Kidney capillary endothelial cell (primary cell): Measurements from ENCODE around the gene COQ8A.
A peak's percentile ranks its signal among the peaks of the same experiment; 100 is the strongest.

Experiments
- DNase-seq: peaks from one replicate; pipeline ENCODE4 v3.0.0-alpha.2; 2018; ENCODE audit warnings: low spot score

COQ8A gene

DNA sequence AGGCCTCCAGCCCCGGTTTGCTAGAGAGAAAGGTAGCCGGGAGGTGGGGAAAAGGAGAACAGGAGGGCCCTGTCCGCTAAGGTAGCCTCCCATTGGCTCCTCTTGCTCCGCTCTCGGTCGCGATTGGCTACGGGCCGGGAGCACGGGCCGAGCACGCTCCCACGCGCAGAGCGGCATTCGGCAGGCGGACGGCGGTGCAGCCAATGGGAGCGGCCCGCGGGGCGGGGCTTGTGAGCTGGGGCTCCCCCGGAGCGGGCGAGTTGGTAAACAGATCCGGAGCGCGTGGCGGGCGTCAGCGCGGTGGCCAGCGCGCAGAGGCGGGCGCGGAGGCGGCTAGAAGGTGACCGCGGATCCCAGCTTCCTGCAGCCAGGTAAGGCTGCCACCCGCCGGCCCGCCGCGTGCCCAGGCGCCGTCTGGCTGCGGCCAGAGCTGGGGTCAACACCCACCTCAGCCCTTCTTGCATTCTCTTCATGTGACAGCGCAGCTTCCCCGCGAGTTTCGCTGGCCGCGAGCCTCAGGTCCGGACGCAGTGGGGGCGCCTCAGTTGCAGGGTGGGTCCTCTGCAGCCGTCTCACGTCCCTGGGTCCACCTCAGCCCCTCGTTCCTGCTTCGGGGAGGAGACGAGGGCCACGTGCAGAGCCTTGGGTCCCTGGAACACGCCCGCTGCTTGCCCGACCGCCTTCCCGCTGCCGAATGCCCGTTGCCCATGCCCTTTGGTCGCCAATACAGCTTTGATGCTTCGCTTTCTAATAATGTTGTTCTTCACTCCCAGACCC lies at the start of gene COQ8A:
TSS of gene COQ8A (plus strand) at position 266 of the 777 bp plus-strand sequence. CDS start 21,092 bp downstream, outside the sequence.
- DNase-seq: peak; percentile 98

DNA sequence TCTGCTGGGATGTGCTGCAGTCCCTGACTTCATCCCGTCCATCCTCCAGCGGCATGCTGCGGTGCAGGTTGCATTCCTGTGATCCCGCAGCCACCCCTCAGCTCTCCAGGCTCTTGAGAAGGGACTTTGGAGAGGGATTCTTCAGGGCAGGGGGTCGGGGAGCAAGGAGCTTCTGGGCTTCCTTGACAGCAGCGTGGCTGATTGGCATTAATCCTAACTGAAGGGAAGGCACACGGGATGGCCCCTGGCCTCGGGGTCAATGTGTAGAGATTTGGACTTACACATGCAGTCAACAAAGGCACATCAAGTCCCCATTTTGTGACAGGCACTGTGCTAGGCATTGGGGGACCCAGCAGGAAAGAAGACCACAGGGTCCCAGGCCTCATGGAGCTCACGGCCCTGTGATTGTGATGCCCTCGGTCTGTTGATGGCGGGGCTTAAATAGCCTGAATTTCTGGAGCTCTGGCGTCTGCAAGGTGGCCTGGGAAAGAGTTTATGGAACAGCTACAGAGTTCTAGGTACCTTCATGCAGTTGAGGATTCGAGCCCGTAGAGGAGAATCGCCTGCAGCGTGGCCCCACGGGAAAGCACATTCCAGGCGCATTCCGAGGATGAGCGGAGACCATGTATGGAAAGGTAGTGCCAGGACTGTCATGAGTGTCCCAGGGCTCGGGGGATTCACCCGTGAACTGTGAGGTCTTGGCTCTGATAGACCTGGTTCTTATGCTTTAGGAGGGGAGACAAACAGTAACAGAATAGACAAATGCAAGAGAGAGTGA lies 49.6 kb upstream of the COQ8A start:
- no peak for DNase-seq

DNA sequence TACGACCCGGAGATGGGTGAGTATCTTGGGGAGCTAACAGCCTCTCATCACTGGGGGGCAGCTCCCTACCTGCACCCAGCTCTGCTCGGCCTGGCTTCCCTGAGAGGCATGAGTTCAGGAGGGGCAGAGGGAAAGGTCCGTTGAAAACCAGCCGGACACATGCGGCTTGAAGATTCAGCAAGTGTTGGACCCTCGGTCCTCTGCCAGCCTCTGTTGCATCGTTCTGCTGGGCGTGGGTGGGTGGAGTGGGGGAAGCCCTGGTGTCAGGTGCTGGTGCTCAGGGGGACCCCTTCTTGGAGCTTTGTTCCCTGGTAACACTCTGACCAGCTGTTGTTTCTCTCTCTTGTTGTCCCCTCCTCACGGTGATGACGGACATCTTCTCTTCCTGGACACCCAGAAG lies 48.7 kb upstream of the COQ8A start:
- no peak for DNase-seq

- DNase-seq: peak; percentile 87
Observed at GRCh38 chr1:226891846-226892523, 48.1 kb upstream of the COQ8A start.

DNA sequence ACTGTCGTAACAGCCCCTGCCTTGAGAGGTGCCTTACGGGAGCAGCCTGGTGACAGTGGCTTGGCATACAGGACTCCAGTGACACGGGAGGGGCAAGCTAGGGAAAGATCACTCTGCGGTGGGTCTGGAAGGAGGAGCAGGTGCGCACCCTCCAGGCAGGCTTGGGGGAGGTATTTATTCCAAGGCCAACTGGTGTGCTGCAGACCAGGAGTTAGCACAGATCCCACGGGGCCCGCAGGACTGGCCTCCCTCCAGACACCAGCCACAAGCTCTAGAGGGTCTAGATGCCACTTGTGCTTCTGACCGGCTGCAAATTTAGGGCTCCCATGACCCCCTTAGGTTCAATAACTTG lies 47.6 kb upstream of the COQ8A start:
- DNase-seq: no peak

DNA sequence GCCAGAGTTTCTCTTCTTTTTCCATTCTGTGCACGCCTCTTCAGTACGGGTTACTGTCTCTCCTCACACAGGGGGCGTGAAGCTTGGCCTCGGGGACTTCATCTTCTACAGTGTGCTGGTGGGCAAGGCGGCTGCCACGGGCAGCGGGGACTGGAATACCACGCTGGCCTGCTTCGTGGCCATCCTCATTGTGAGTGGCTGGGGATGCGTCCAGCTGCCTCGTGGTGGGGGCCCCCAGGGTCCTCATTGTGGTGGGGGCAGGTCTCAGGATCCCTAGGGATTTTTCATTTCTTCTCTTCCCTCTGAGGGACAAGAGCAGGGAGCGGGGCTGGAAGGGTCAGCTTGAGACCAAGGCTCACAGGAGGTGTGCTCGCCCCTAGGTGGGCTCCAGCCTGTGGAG lies 46.2 kb upstream of the COQ8A start:
- no peak for DNase-seq

DNA sequence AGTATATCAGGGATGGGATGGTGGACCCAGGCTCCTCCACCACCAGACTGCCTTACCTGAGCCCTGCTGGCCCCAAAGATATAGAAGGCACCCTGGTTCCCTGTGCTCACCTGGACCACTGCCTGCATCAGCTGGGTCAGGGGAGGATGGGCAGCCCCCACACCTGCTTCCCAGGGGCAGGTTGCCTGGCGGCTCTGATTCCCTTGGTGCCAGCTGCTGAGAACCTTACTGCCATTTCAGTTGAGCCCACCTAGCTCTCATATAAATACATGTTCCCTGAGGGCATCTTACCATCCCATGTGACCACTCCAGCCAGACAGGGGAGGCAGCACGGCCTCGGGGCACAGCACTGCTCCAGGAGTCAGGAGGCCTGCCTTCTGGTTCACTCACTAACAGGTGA lies 45.3 kb upstream of the COQ8A start:
- no peak for DNase-seq

DNA sequence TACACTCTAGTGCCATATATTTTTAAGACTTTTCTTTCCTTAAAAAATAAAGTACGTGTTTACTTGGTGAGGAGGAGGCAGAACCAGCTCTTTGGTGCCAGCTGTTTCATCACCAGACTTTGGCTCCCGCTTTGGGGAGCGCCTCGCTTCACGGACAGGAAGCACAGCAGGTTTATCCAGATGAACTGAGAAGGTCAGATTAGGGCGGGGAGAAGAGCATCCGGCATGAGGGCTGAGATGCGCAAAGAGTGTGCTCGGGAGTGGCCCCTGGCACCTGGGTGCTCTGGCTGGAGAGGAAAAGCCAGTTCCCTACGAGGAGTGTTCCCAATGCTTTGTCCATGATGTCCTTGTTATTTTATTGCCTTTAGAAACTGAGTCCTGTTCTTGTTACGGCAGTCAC lies 44.5 kb upstream of the COQ8A start:
- DNase-seq: no peak

GRCh38 chr1:226898246-226898645 lies 41.8 kb upstream of the COQ8A start:
- no peak for DNase-seq

- DNase-seq: no peak
Observed at GRCh38 chr1:226901421-226901820, 38.7 kb upstream of the COQ8A start.

DNA sequence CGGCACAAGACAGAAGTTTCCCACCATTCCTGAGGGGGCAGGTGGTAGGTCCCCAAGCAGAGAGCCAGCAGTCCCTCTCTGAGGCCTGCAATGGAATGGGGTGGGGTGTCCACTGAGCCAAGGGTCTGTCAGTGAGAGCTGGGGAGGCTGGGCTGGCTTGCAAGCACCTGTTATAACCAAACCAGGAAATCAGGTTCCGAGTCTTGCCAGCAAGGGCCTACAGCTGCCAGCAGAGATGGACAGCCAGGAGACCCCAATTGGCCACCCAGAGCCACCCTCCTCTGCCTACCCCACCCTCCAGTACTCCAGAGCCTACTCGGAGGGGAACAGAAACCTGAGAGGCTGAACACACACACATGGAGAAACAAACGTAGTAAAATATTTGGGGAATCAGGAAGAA lies 37.5 kb upstream of the COQ8A start:
- no peak for DNase-seq

DNA sequence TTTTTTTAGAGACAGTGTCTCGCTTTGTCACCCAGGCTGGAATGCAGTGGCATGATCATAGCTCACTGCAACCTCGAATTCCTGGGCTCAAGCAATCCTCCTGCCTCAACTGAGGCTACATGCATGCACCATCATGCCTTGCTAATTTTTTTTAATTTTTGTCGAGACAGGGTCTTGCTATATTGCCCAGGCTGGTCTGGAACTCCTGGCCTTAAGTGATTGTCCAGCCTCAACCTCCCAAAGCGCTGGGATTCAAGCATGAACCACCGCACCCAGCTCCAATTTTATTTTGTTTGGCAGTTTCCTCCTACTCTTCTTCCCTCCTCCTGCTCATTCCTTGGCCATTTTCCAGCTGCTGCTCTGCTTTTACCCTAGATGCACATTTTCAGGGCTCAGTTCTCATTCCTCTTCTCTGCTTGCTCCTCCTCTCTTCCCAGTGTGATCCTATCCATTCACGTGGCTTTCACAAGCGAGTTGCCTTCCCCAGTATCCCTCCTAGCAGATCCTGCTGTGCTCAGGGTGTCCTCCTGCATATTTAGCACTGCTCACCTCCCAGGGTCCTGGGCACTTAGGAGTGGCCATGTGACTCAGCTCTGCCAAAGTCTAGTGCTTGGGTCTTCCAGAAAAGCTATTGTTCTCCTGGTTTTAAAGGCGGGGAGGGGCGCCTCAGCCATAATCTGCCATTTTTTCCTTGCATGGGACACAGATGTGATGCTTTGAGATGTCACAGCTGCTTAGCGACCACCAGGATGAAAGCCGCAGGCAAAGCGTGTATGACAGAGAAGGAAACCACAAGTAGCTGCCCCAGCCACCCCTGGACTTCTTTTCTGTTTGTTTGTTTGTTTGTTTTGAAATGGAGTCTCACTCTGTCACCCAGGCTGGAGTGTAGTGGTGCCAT lies 36.0 kb upstream of the COQ8A start:
- no peak for DNase-seq

- no peak for DNase-seq
Observed at GRCh38 chr1:226904772-226905171, 35.3 kb upstream of the COQ8A start.

DNA sequence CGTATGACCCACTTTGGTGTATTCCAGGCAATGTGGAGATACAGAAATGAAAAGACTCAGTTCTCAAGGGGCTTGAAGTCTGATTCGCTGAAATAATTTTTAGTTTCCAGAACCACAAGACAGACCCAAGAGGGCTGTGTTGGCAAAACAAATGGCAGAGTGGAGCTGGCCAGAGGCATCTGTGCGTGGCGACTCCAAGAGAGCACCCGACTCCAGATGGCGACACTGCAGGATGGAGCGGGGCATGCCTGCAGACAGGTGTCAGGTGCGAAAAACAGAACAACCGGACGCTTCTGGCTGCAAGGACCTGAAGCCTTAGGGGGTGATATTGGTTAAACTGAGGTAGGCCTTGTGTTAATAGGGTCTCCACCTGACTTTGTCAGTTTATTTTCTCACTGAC lies 31.7 kb upstream of the COQ8A start:
- no peak for DNase-seq

- no peak for DNase-seq
Observed at GRCh38 chr1:226908913-226909312, 31.2 kb upstream of the COQ8A start.

DNA sequence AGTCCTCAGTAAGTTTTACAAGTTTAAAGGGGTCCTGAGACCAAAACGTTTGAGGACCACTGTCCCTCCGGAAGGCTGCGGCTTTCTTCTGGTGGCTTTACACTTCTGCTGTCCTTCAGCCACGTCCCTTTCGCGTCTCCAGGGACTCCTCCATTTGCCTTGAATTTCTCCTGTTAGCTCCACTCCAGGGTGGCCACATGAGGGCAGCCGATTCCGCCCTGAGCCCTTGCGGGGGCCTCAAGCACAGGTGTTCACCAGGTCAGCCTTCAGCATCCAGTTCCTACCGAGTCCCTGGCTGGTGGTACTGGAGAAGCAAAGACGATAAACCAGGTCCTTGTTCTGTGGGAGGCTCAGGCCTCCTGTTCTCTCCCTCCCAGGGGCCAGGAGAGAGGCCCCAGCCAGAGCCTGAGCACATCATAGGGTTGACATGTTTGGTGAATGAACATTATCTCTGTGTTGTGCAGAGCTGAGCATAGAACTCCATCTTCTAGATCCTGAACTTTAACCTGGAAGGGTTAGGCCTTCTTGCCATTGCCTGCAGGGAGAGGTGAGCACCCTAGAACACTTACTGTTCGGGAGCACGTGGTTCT lies 27.4 kb upstream of the COQ8A start:
- DNase-seq: no peak

- DNase-seq: no peak
Observed at GRCh38 chr1:226915672-226915995, 24.5 kb upstream of the COQ8A start.

- no peak for DNase-seq
Observed at GRCh38 chr1:226916497-226916896, 23.6 kb upstream of the COQ8A start.

DNA sequence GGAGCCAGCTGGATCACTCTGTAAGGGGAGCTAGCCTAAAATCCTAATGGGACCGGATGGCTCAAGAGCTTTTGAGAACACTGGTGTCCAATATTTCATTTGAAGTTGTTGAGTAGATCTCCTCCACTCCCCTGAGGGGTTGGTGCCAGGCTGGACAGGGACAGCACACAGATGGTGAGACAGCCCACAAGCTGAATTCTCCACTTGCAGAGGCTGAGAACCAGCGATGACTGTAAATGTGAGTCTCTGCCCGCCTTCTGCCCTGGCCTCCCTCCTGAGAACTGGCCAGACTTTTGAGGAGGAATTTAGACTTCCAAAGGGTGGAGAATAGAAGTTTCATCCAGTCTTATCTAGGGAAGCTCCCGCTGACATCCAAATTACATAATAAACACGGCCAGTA lies 20.5 kb upstream of the COQ8A start:
- DNase-seq: no peak

GRCh38 chr1:226919995-226920394 lies 20.1 kb upstream of the COQ8A start:
- DNase-seq: no peak

GRCh38 chr1:226920446-226920894 lies 19.6 kb upstream of the COQ8A start:
- no peak for DNase-seq

DNA sequence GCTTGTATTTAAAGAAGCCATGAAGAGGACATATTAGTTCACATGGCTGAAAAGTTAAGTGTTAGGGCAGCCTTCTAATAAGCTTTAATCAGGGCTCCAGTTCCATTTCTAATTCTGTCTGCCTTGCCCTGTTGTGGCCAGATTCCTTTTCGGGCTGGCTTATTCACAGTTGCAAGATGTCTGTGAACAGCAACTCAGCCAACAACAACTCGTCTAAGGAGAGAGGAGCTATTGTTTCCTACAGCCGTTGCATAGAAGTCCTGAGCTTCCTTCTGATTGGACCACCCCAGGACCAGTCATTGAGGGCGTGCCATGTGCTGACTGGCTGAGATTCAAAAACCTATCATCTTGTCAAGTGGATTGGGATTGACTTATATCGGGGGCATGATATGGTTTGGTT lies 18.6 kb upstream of the COQ8A start:
- no peak for DNase-seq
